ENCODE results near the gene OTOG.

DNA sequence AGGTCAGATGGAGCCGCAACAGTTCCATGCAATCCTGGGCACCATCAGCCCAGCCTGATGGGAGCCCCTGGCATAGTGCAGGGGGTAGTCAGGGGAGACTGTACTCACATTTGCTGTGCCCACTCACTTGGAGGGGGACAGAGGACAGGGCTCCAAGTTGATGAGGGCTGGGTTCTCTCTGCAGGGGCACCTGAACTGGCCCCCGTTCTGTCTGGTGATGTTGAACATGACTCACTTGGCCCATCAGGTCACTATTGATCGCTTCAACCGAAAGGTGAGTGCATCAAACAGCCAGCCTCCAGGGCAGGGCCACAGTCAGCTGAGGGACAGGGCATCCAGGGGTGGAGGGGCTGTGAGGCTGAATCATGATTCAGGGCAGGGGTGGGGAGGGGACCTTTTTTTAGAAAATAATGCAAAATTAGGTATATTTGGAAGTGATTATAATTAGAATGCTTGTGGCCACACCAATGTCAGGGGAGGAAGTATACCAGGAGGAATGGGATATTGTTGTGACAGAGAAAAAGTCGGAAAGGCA lies 66.4 kb downstream of the OTOG start:
- TF ChIP-seq, protein P1, sequence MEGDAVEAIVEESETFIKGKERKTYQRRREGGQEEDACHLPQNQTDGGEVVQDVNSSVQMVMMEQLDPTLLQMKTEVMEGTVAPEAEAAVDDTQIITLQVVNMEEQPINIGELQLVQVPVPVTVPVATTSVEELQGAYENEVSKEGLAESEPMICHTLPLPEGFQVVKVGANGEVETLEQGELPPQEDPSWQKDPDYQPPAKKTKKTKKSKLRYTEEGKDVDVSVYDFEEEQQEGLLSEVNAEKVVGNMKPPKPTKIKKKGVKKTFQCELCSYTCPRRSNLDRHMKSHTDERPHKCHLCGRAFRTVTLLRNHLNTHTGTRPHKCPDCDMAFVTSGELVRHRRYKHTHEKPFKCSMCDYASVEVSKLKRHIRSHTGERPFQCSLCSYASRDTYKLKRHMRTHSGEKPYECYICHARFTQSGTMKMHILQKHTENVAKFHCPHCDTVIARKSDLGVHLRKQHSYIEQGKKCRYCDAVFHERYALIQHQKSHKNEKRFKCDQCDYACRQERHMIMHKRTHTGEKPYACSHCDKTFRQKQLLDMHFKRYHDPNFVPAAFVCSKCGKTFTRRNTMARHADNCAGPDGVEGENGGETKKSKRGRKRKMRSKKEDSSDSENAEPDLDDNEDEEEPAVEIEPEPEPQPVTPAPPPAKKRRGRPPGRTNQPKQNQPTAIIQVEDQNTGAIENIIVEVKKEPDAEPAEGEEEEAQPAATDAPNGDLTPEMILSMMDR (IDR thresholded peaks at IDR 0.05; ENCODE audit: extremely low read depth in 1 of 2, insufficient read depth in 1 of 2, low read depth in 1 of 2, low read length in 2 of 2), result no peak
- no peak for TF ChIP-seq EZH2 (IDR thresholded peaks at IDR 0.05; ENCODE audit: borderline replicate concordance, low read depth, low read length, severe bottlenecking)
- TF ChIP-seq JUN (IDR thresholded peaks at IDR 0.05; ENCODE audit: borderline replicate concordance, insufficient read depth, insufficient read length, low read depth), result no peak

Data from endothelial cell of umbilical vein (primary cell).